ENCODE results near the gene SDK1. TPM values are rescaled to one million over a fixed set of nuclear protein-coding genes. Genes with fewer than 3 reads are reported as not detected.

Gene SDK1
- total and polyA plus RNA-seq, 4 experiments from 2014 or later, result 0.06 to 0.26 TPM; not detected in 2

GRCh38 chr7:4269086-4269485, 968.0 kb downstream of the SDK1 start:
- intact Hi-C loops (cut with micrococcal nuclease), result no loop called here
- H3K4me1 ChIP-seq (ENCODE audit: insufficient read depth, low read length), result no peaks in the 10 kb centered on the region
- H3K27ac ChIP-seq (ENCODE audit: low read depth, low read length), result no peak overlapping the region
- Mint-ChIP-seq H3K27ac (no peak overlapping the region), H3K4me3 (no peak overlapping the region), H3K27me3 (peaks cover 0 to 5% of the 10 kb centered on the region in 2 donors), H3K36me3 (no peaks in the 10 kb centered on the region), H3K9me3 (peaks cover 0 to 6% (median 0%) of the 10 kb centered on the region in 8 donors), H3K4me1 (no peaks in the 10 kb centered on the region)
- H3K9me3 ChIP-seq (ENCODE audit: control insufficient read depth in 1 of 2, low read length in 2 of 2), result no peaks in the 10 kb centered on the region
- CTCF ChIA-PET (ENCODE audit: partially characterized antibody), result no interaction called here
- no peaks in the 10 kb centered on the region for H3K36me3 ChIP-seq (ENCODE audit: insufficient read depth, low read length)
- POLR2A ChIA-PET (ENCODE audit: partially characterized antibody), result no interaction called here
- no peak overlapping the region for H3K4me3 ChIP-seq (ENCODE audit: low read length in 2 of 2)
- no peaks in the 10 kb centered on the region for H3K27me3 ChIP-seq (ENCODE audit: insufficient read depth, low read length)
- DNase-seq, result no peak

GRCh38 chr7:4269746-4270145, 968.7 kb downstream of the SDK1 start:
- H3K4me1 ChIP-seq (ENCODE audit: insufficient read depth, low read length), result no peaks in the 10 kb centered on the region
- H3K9me3 Mint-ChIP-seq, result peaks cover 0 to 10% (median 4%) of the 10 kb centered on the region in 8 donors
- no peak overlapping the region for H3K27ac ChIP-seq (ENCODE audit: low read depth, low read length)
- DNase-seq, result no peak
- H3K36me3 ChIP-seq (ENCODE audit: insufficient read depth, low read length), result no peaks in the 10 kb centered on the region
- H3K9me3 ChIP-seq (ENCODE audit: control insufficient read depth in 1 of 2, low read length in 2 of 2), result no peaks in the 10 kb centered on the region
- no peaks in the 10 kb centered on the region for H3K36me3 Mint-ChIP-seq
- no peaks in the 10 kb centered on the region for H3K27me3 ChIP-seq (ENCODE audit: insufficient read depth, low read length)
- POLR2A ChIA-PET (ENCODE audit: partially characterized antibody), result no interaction called here
- H3K27me3 Mint-ChIP-seq, result peaks cover 0 to 5% of the 10 kb centered on the region in 2 donors
- no peak overlapping the region for H3K27ac Mint-ChIP-seq
- H3K4me3 ChIP-seq (ENCODE audit: low read length in 2 of 2), result no peak overlapping the region
- no peak overlapping the region for H3K4me3 Mint-ChIP-seq
- CTCF ChIA-PET (ENCODE audit: partially characterized antibody), result no interaction called here
- intact Hi-C loops (cut with micrococcal nuclease), result no loop called here
- H3K4me1 Mint-ChIP-seq, result no peaks in the 10 kb centered on the region

- H3K27me3 Mint-ChIP-seq, result peaks cover 0 to 5% of the 10 kb centered on the region in 2 donors
- peaks cover 0 to 13% (median 4%) of the 10 kb centered on the region in 8 donors for H3K9me3 Mint-ChIP-seq
Measured at GRCh38 chr7:4270268-4270667, 969.2 kb downstream of the SDK1 start.

GRCh38 chr7:4270941-4271715, 970.1 kb downstream of the SDK1 start:
- ChIA-PET CTCF (ENCODE audit: partially characterized antibody) (no interaction called here), POLR2A (ENCODE audit: partially characterized antibody) (no interaction called here)
- Mint-ChIP-seq H3K36me3 (no peaks in the 10 kb centered on the region), H3K27me3 (peaks cover 0 to 5% of the 10 kb centered on the region in 2 donors), H3K27ac (no peak overlapping the region), H3K4me1 (no peaks in the 10 kb centered on the region), H3K4me3 (no peak overlapping the region), H3K9me3 (peaks cover 0 to 13% (median 4%) of the 10 kb centered on the region in 8 donors)
- H3K36me3 ChIP-seq (ENCODE audit: insufficient read depth, low read length), result no peaks in the 10 kb centered on the region
- DNase-seq, result no peak
- H3K4me3 ChIP-seq (ENCODE audit: low read length in 2 of 2), result no peak overlapping the region
- intact Hi-C loops (cut with micrococcal nuclease), result no loop called here
- H3K4me1 ChIP-seq (ENCODE audit: insufficient read depth, low read length), result no peaks in the 10 kb centered on the region
- H3K27me3 ChIP-seq (ENCODE audit: insufficient read depth, low read length), result no peaks in the 10 kb centered on the region
- no peaks in the 10 kb centered on the region for H3K9me3 ChIP-seq (ENCODE audit: control insufficient read depth in 1 of 2, low read length in 2 of 2)
- no peak overlapping the region for H3K27ac ChIP-seq (ENCODE audit: low read depth, low read length)

More at GRCh38 chr7:4270268-4270667, 969.2 kb downstream of the SDK1 start:
- DNase-seq, result no peak
- POLR2A ChIA-PET (ENCODE audit: partially characterized antibody), result no interaction called here
- no peak overlapping the region for H3K4me3 Mint-ChIP-seq
- intact Hi-C loops (cut with micrococcal nuclease), result no loop called here
- H3K36me3 ChIP-seq (ENCODE audit: insufficient read depth, low read length), result no peaks in the 10 kb centered on the region
- H3K27ac ChIP-seq (ENCODE audit: low read depth, low read length), result no peak overlapping the region
- no peaks in the 10 kb centered on the region for H3K4me1 ChIP-seq (ENCODE audit: insufficient read depth, low read length)
- no peaks in the 10 kb centered on the region for H3K9me3 ChIP-seq (ENCODE audit: control insufficient read depth in 1 of 2, low read length in 2 of 2)
- H3K4me3 ChIP-seq (ENCODE audit: low read length in 2 of 2), result no peak overlapping the region
- H3K4me1 Mint-ChIP-seq, result no peaks in the 10 kb centered on the region
- no peaks in the 10 kb centered on the region for H3K36me3 Mint-ChIP-seq
- H3K27ac Mint-ChIP-seq, result no peak overlapping the region
- H3K27me3 ChIP-seq (ENCODE audit: insufficient read depth, low read length), result no peaks in the 10 kb centered on the region
- CTCF ChIA-PET (ENCODE audit: partially characterized antibody), result no interaction called here

GRCh38 chr7:4271716-4272015, 970.6 kb downstream of the SDK1 start:
- Mint-ChIP-seq H3K27ac (no peak overlapping the region), H3K9me3 (peaks cover 0 to 15% (median 4%) of the 10 kb centered on the region in 8 donors), H3K36me3 (no peaks in the 10 kb centered on the region), H3K27me3 (peaks cover 0 to 5% of the 10 kb centered on the region in 2 donors), H3K4me1 (no peaks in the 10 kb centered on the region), H3K4me3 (no peak overlapping the region)
- DNase-seq, result no peak
- ChIA-PET POLR2A (ENCODE audit: partially characterized antibody) (no interaction called here), CTCF (ENCODE audit: partially characterized antibody) (no interaction called here)
- Histone ChIP-seq H3K9me3 (ENCODE audit: control insufficient read depth in 1 of 2, low read length in 2 of 2) (no peaks in the 10 kb centered on the region), H3K4me3 (ENCODE audit: low read length in 2 of 2) (no peak overlapping the region), H3K4me1 (ENCODE audit: insufficient read depth, low read length) (no peaks in the 10 kb centered on the region), H3K27ac (ENCODE audit: low read depth, low read length) (no peak overlapping the region), H3K27me3 (ENCODE audit: insufficient read depth, low read length) (no peaks in the 10 kb centered on the region), H3K36me3 (ENCODE audit: insufficient read depth, low read length) (no peaks in the 10 kb centered on the region)
- intact Hi-C loops (cut with micrococcal nuclease), result no loop called here

- DNase-seq, result no peak
- no peaks in the 10 kb centered on the region for H3K36me3 Mint-ChIP-seq
- peaks cover 0 to 15% (median 4%) of the 10 kb centered on the region in 8 donors for H3K9me3 Mint-ChIP-seq
- H3K36me3 ChIP-seq (ENCODE audit: insufficient read depth, low read length), result no peaks in the 10 kb centered on the region
- intact Hi-C loops (cut with micrococcal nuclease), result no loop called here
- no peak overlapping the region for H3K27ac Mint-ChIP-seq
- POLR2A ChIA-PET (ENCODE audit: partially characterized antibody), result no interaction called here
- no peaks in the 10 kb centered on the region for H3K4me1 Mint-ChIP-seq
- H3K27me3 ChIP-seq (ENCODE audit: insufficient read depth, low read length), result no peaks in the 10 kb centered on the region
- no peak overlapping the region for H3K4me3 Mint-ChIP-seq
- H3K4me1 ChIP-seq (ENCODE audit: insufficient read depth, low read length), result no peaks in the 10 kb centered on the region
- no peak overlapping the region for H3K4me3 ChIP-seq (ENCODE audit: low read length in 2 of 2)
- no peak overlapping the region for H3K27ac ChIP-seq (ENCODE audit: low read depth, low read length)
- peaks cover 0 to 5% of the 10 kb centered on the region in 2 donors for H3K27me3 Mint-ChIP-seq
- H3K9me3 ChIP-seq (ENCODE audit: control insufficient read depth in 1 of 2, low read length in 2 of 2), result no peaks in the 10 kb centered on the region
- CTCF ChIA-PET (ENCODE audit: partially characterized antibody), result no interaction called here
Measured at GRCh38 chr7:4272141-4272540, 971.1 kb downstream of the SDK1 start.

GRCh38 chr7:4273566-4274230, 972.6 kb downstream of the SDK1 start:
- POLR2A ChIA-PET (ENCODE audit: partially characterized antibody), result no interaction called here
- H3K36me3 ChIP-seq (ENCODE audit: insufficient read depth, low read length), result no peaks in the 10 kb centered on the region
- H3K27ac ChIP-seq (ENCODE audit: low read depth, low read length), result no peak overlapping the region
- no peak overlapping the region for H3K27ac Mint-ChIP-seq
- no peaks in the 10 kb centered on the region for H3K9me3 ChIP-seq (ENCODE audit: control insufficient read depth in 1 of 2, low read length in 2 of 2)
- peaks cover 0 to 3% of the 10 kb centered on the region in 2 donors for H3K27me3 Mint-ChIP-seq
- H3K4me1 ChIP-seq (ENCODE audit: insufficient read depth, low read length), result no peaks in the 10 kb centered on the region
- no peaks in the 10 kb centered on the region for H3K36me3 Mint-ChIP-seq
- no peak overlapping the region for H3K4me3 Mint-ChIP-seq
- intact Hi-C loops (cut with micrococcal nuclease), result no loop called here
- H3K27me3 ChIP-seq (ENCODE audit: insufficient read depth, low read length), result no peaks in the 10 kb centered on the region
- peaks cover 0 to 15% (median 4%) of the 10 kb centered on the region in 8 donors for H3K9me3 Mint-ChIP-seq
- CTCF ChIA-PET (ENCODE audit: partially characterized antibody), result no interaction called here
- no peak for DNase-seq
- H3K4me1 Mint-ChIP-seq, result no peaks in the 10 kb centered on the region
- no peak overlapping the region for H3K4me3 ChIP-seq (ENCODE audit: low read length in 2 of 2)

Data from CD4-positive, alpha-beta memory T cell (primary cell).